ENCODE results near the gene VASH1. TPM values are rescaled to one million over a fixed set of nuclear protein-coding genes. Genes with fewer than 3 reads are reported as not detected.

Gene VASH1
- total RNA-seq, 1 donor from 2014 or later, result 26.0 TPM

- no peak for TF ChIP-seq CTCF (IDR thresholded peaks at IDR 0.05)
- Mint-ChIP-seq H3K4me1 (ENCODE audit: low read depth) (peaks cover 30% of the 10 kb centered on the region), H3K4me3 (ENCODE audit: unreplicated experiment) (no peak overlapping the region), H3K9me3 (ENCODE audit: low read depth) (no peaks in the 10 kb centered on the region), H3K27ac (ENCODE audit: unreplicated experiment) (no peak overlapping the region), H3K27me3 (ENCODE audit: low read depth) (no peaks in the 10 kb centered on the region), H3K36me3 (ENCODE audit: low read depth) (no peaks in the 10 kb centered on the region)
- no peak for DNase-seq (ENCODE audit: low spot score)
These were observed 1.7 kb upstream of the VASH1 start for GRCh38 chr14:76759589-76759988.

GRCh38 chr14:76760331-76761135, 735 bp upstream of the VASH1 start:
- Mint-ChIP-seq H3K9me3 (ENCODE audit: low read depth) (no peaks in the 10 kb centered on the region), H3K4me3 (ENCODE audit: unreplicated experiment) (peak overlapping the region; percentile 81), H3K27me3 (ENCODE audit: low read depth) (no peaks in the 10 kb centered on the region), H3K36me3 (ENCODE audit: low read depth) (peaks cover 2% of the 10 kb centered on the region), H3K4me1 (ENCODE audit: low read depth) (peaks cover 33% of the 10 kb centered on the region), H3K27ac (ENCODE audit: unreplicated experiment) (peak overlapping the region; percentile 45)
- DNase-seq (ENCODE audit: low spot score), result no peak
- TF ChIP-seq CTCF (IDR thresholded peaks at IDR 0.05), result no peak

GRCh38 chr14:76761960-76762410, 717 bp downstream of the VASH1 start:
- no peak for TF ChIP-seq CTCF (IDR thresholded peaks at IDR 0.05)
- H3K9me3 Mint-ChIP-seq (ENCODE audit: low read depth), result no peaks in the 10 kb centered on the region
- H3K4me3 Mint-ChIP-seq (ENCODE audit: unreplicated experiment), result peak overlapping the region; percentile 83
- H3K27ac Mint-ChIP-seq (ENCODE audit: unreplicated experiment), result no peak overlapping the region
- no peaks in the 10 kb centered on the region for H3K27me3 Mint-ChIP-seq (ENCODE audit: low read depth)
- peaks cover 2% of the 10 kb centered on the region for H3K36me3 Mint-ChIP-seq (ENCODE audit: low read depth)
- DNase-seq (ENCODE audit: low spot score), result peak; percentile 48
- H3K4me1 Mint-ChIP-seq (ENCODE audit: low read depth), result peaks cover 33% of the 10 kb centered on the region

- peak overlapping the region; percentile 83 for H3K4me3 Mint-ChIP-seq (ENCODE audit: unreplicated experiment)
- H3K4me1 Mint-ChIP-seq (ENCODE audit: low read depth), result peaks cover 33% of the 10 kb centered on the region
- H3K27ac Mint-ChIP-seq (ENCODE audit: unreplicated experiment), result no peak overlapping the region
- TF ChIP-seq CTCF (IDR thresholded peaks at IDR 0.05), result no peak
- peaks cover 2% of the 10 kb centered on the region for H3K36me3 Mint-ChIP-seq (ENCODE audit: low read depth)
- DNase-seq (ENCODE audit: low spot score), result no peak
- no peaks in the 10 kb centered on the region for H3K9me3 Mint-ChIP-seq (ENCODE audit: low read depth)
- no peaks in the 10 kb centered on the region for H3K27me3 Mint-ChIP-seq (ENCODE audit: low read depth)
These were observed 1.3 kb downstream of the VASH1 start for GRCh38 chr14:76762411-76763095.
